HepG2 (cell line): Measurements from ENCODE around the gene ABHD4. TPM values are rescaled to one million over a fixed set of nuclear protein-coding genes. Genes with fewer than 3 reads are reported as not detected.
"Not testable (repeated sequence)": the region's sequence is repeated elsewhere in the genome, so short reads cannot be mapped to it uniquely, and the experiment has no call there.

Source experiments
- ATAC-seq: fragments of 200-7000 bp; cut with Tn5 transposase; 3 replicates; pipeline ENCODE4 v1.9.1; 2020; ENCODE audit warnings: mild to moderate bottlenecking, moderate library complexity
- BruUV-seq: library from RNA; stranded (reverse); fragments of 400-500 nt; replicated peaks from 2 replicates; lab custom pipeline; 2021; lab: Mats Ljungman, UMichigan
- CTCF ChIA-PET: fragments of 300-600 bp; formaldehyde crosslinking; extraction: SDS; loops from one replicate; lab custom pipeline; 2021; ENCODE audit warnings: low total read pairs, inconsistent platforms, low intra/inter-chr PET ratio; lab: Yijun Ruan, JAX
- POLR2A ChIA-PET: fragments of 350-600 bp; sonication (Branson Sonifier 250); formaldehyde crosslinking; loops from one replicate; lab custom pipeline; 2020; ENCODE audit warnings: antibody characterized with exemption, inconsistent platforms; lab: Yijun Ruan, JAX
- DNase-seq: peaks from one replicate; pipeline ENCODE4 v3.0.0-alpha.2; 2015; ENCODE audit warnings: low spot score
- FAIRE-seq: peaks from 3 replicates; lab custom pipeline; 2011; peaks lifted over from hg19 to GRCh38; lab: Jason Lieb, UNC
- H2AFZ ChIP-seq: one replicate; pipeline ENCODE4 v1.6.1; 2011; ENCODE audit warnings: low read length, inconsistent platforms
- H3K27ac ChIP-seq: fragments of 300-600 bp; 3 replicates; pipeline ENCODE4 v1.8.0; 2011; ENCODE audit warnings: mixed run types, mild to moderate bottlenecking, mixed read lengths, low read length, inconsistent platforms; ENCODE audit not compliant: insufficient read depth; ENCODE audit errors: extremely low read length
- H3K27me3 ChIP-seq, 2 experiments: fragments of 200-600 bp in 1 of 2; 2 replicates in 1 of 2; 3 replicates in 1 of 2; pipeline versions ENCODE4 v1.6.0 to v1.8.0; 2011; ENCODE audit warnings: low read length in 2 of 2, mild to moderate bottlenecking in 2 of 2, moderate library complexity in 2 of 2, inconsistent platforms in 1 of 2; ENCODE audit not compliant: insufficient read depth in 2 of 2, control insufficient read depth in 1 of 2
- H3K36me3 ChIP-seq, 2 experiments: fragments of 200-600 bp in 1 of 2; replicated peaks in 1 of 2; 2 replicates in 1 of 2; 3 replicates in 1 of 2; pipeline versions ENCODE4 v1.5.1 to v1.8.0; 2011; ENCODE audit warnings: low read length in 2 of 2, inconsistent platforms in 1 of 2; ENCODE audit not compliant: insufficient read depth in 2 of 2, control insufficient read depth in 1 of 2
- H3K4me1 ChIP-seq: 2 replicates; pipeline ENCODE4 v1.5.1; 2012; ENCODE audit warnings: low read length, inconsistent platforms; ENCODE audit not compliant: insufficient read depth
- H3K4me2 ChIP-seq: 2 replicates; pipeline ENCODE4 v1.6.0; 2011; ENCODE audit warnings: low read depth, low read length, inconsistent platforms
- H3K4me3 ChIP-seq, 3 experiments: fragments of 200-600 bp in 1 of 3; sonication (generic), shearing (Covaris generic) in 1 of 3; replicated peaks in 1 of 3; 2 replicates each; pipeline ENCODE4 v1.5.1; 2011 to 2016; ENCODE audit warnings: low read length in 3 of 3, inconsistent platforms in 2 of 3, low read depth in 2 of 3, mild to moderate bottlenecking in 2 of 3, control low read depth in 1 of 3, mixed read lengths in 1 of 3; ENCODE audit not compliant: insufficient read depth in 1 of 3
- H3K79me2 ChIP-seq: one replicate; pipeline ENCODE4 v1.6.1; 2011; ENCODE audit warnings: low read length, inconsistent platforms; ENCODE audit not compliant: insufficient read depth
- H3K9ac ChIP-seq: 2 replicates; pipeline ENCODE4 v1.6.0; 2011; ENCODE audit warnings: mild to moderate bottlenecking, low read depth, low read length, inconsistent platforms; ENCODE audit not compliant: insufficient read depth
- H3K9me3 ChIP-seq: 2 replicates; pipeline ENCODE4 v1.5.1; 2012; ENCODE audit warnings: mild to moderate bottlenecking, low read length
- H4K20me1 ChIP-seq: 2 replicates; pipeline ENCODE4 v1.6.0; 2011; ENCODE audit warnings: inconsistent platforms, mild to moderate bottlenecking, low read length, moderate library complexity; ENCODE audit not compliant: insufficient read depth
- GZF1 ChIP-seq: sonication (generic); formaldehyde crosslinking; IDR thresholded peaks from 2 replicates; pipeline ENCODE4 v1.5.1; 2020; ENCODE audit warnings: mild to moderate bottlenecking, missing genetic modification reagents
- NCOR1 ChIP-seq: fragments of 200-600 bp; sonication (generic); IDR thresholded peaks from 2 replicates; pipeline ENCODE4 v1.7.0; 2017; ENCODE audit warnings: antibody characterized with exemption, low read length, borderline replicate concordance
- NRL ChIP-seq: sonication (generic); formaldehyde crosslinking; IDR thresholded peaks from 2 replicates; pipeline ENCODE4 v1.5.0; 2020; ENCODE audit warnings: missing genetic modification reagents, mild to moderate bottlenecking, moderate library complexity, borderline replicate concordance
- PHB2 ChIP-seq: fragments of 450-650 bp; IDR thresholded peaks from 2 replicates; pipeline ENCODE4 v1.6.1; 2018; ENCODE audit not compliant: partially characterized antibody
- SPEN ChIP-seq: sonication (generic); formaldehyde crosslinking; IDR thresholded peaks from 2 replicates; pipeline ENCODE4 v1.5.1; 2020; ENCODE audit warnings: low read depth, mild to moderate bottlenecking, missing genetic modification reagents
- ZNF251 ChIP-seq: sonication (generic); formaldehyde crosslinking; IDR thresholded peaks from 2 replicates; pipeline ENCODE4 v1.9.0; 2021; ENCODE audit warnings: mild to moderate bottlenecking, missing genetic modification reagents
- ZNF503 ChIP-seq: sonication (generic); formaldehyde crosslinking; IDR thresholded peaks from 2 replicates; pipeline ENCODE4 v1.4.0; 2020; ENCODE audit warnings: missing genetic modification reagents
- ZNF572 ChIP-seq: sonication (generic); formaldehyde crosslinking; IDR thresholded peaks from 2 replicates; pipeline ENCODE4 v1.5.1; 2020; ENCODE audit warnings: mild to moderate bottlenecking, missing genetic modification reagents
- WGBS: methylation state at CpG from one replicate; pipeline ENCODE4 v1.1.6; 2017; ENCODE audit warnings: low lambda C conversion rate; 5-methylcytosine and 5-hydroxymethylcytosine counted together
- in situ Hi-C: cut with HindIII; loops from 2 replicates; pipeline ENCODE4 v1.10.0; 2017; ENCODE audit warnings: low pct_unique_long_range_greater_than_20kb; ENCODE audit not compliant: extremely low pct_ligation_motif_present
- intact Hi-C: fragments of 100-400 bp; cut with micrococcal nuclease; formaldehyde crosslinking; loops from one replicate; pipeline ENCODE4 v1.10.0; 2022; ENCODE audit not compliant: unreplicated experiment
- polyA plus RNA-seq, 8 experiments: library from polyadenylated mRNA; depleted of rRNA in 3 of 8; stranded (reverse) in 7 of 8; unstranded in 1 of 8; fragments of >200 nt; fragmentation: Illumina TruSeq in 4 of 8; extraction: Trizol in 4 of 8; gene quantifications; 2 replicates each; pipeline versions ENCODE4 v1.2.1 to v1.2.3, GENCODE V29; 2011 to 2016; ENCODE audit warnings: low read depth in 4 of 8, missing spikeins in 1 of 8, mixed read lengths in 1 of 8; ENCODE audit not compliant: insufficient read depth in 1 of 8
- total RNA-seq, 5 experiments: library from RNA; depleted of rRNA; stranded (reverse); fragments of >200 nt; fragmentation: Illumina TruSeq; extraction: Trizol; gene quantifications; 2 replicates each; pipeline ENCODE4 v1.2.3, GENCODE V29; 2016; ENCODE audit warnings: low read depth in 1 of 5

Gene ABHD4
- total and polyA plus RNA-seq, 2 of the 13 experiments (the other 11 are each of a cell fraction or from before 2014, with no cell fraction given), result 16.1 to 47.5 TPM

GRCh38 chr14:22565391-22565945 lies 32.6 kb upstream of the ABHD4 start:
- H3K79me2 ChIP-seq, result peaks cover 25% of the 10 kb centered on the region
- BruUV-seq, result no TSS peak
- H3K4me1 ChIP-seq, result peaks cover 30% of the 10 kb centered on the region
- no peak overlapping the region for H3K9ac ChIP-seq
- H2AFZ ChIP-seq, result no peak overlapping the region
- in situ Hi-C loops (no loop called here), intact Hi-C loops (no loop called here)
- H4K20me1 ChIP-seq, result peaks cover 9% of the 10 kb centered on the region; the same call in 1 of the 2 replicates
- POLR2A ChIA-PET, result interaction anchor here (0.6 kb wide), 1 partner anchor 381 kb away, joined by 3 read pairs; no protein-coding TSS in a partner anchor
- FAIRE-seq (no peak), ATAC-seq (no peak), DNase-seq (no peak)
- 98% methylated on average over 3 of the region's 3 CpGs for WGBS
- no peaks in the 10 kb centered on the region for H3K27me3 ChIP-seq
- TF ChIP-seq PHB2 (no peak), NCOR1 (no peak), ZNF572 (CRISPR knock-in tag) (no peak), SPEN (CRISPR knock-in tag) (no peak), ZNF251 (no peak), GZF1 (no peak)
- H3K27ac ChIP-seq, result no peak overlapping the region
- H3K36me3 ChIP-seq, result peaks cover 33 to 63% of the 10 kb centered on the region in 2 experiments
- H3K4me2 ChIP-seq, result no peak overlapping the region
- H3K9me3 ChIP-seq, result no peaks in the 10 kb centered on the region
- H3K4me3 ChIP-seq, result no peak overlapping the region
- CTCF ChIA-PET, result no interaction called here

- CTCF ChIA-PET, result interaction anchor here (5.5 kb wide), 1 partner anchor 7 kb away, joined by 142 read pairs; no protein-coding TSS in a partner anchor
- in situ Hi-C loops, DNase-seq, H3K27me3 ChIP-seq, H2AFZ ChIP-seq, intact Hi-C loops, ATAC-seq, BruUV-seq, H4K20me1 ChIP-seq, H3K9ac ChIP-seq, FAIRE-seq, H3K27ac ChIP-seq, POLR2A ChIA-PET, H3K4me3 ChIP-seq: not testable (repeated sequence)
- WGBS, result over 99% methylated on average over 9 of the region's 9 CpGs
- peaks cover 36 to 63% of the 10 kb centered on the region in 2 experiments for H3K36me3 ChIP-seq
- peaks cover 25% of the 10 kb centered on the region for H3K4me1 ChIP-seq
- TF ChIP-seq ZNF503 (CRISPR knock-in tag), result 0 out of 2 replicates have a peak, but pooled peaks have one; percentile 10
- TF ChIP-seq NRL (CRISPR knock-in tag), result 0 out of 2 replicates have a peak, but pooled peaks have one; percentile 29
- TF ChIP-seq, all 625 proteins: peak for 2; not testable (repeated sequence) for 623
- not testable (repeated sequence) for H3K9me3 ChIP-seq, H3K4me2 ChIP-seq
- H3K79me2 ChIP-seq, result peaks cover 25% of the 10 kb centered on the region
These were observed 31.8 kb upstream of the ABHD4 start for GRCh38 chr14:22566266-22566665.
